Adrenal gland (tissue), 5 donors: Measurements from ENCODE around the gene SEPTIN8.

ENCODE experiments used
- CTCF ChIP-seq, 6 experiments: fragments of 450-650 bp in 4 of 6; fragments of 200-600 bp in 2 of 6; sonication (generic) in 1 of 6; IDR thresholded peaks; 1 replicate in 5 of 6; 2 replicates in 1 of 6; pipeline versions ENCODE4 v1.5.1 to v1.8.0; 2016 to 2021; ENCODE audit warnings: antibody characterized with exemption in 6 of 6, mild to moderate bottlenecking in 2 of 6, moderate library complexity in 1 of 6
- POLR2A ChIP-seq, 2 donors: fragments of 450-650 bp; IDR thresholded peaks; one replicate each; pipeline ENCODE4 v1.6.1; 2017; ENCODE audit warnings: antibody characterized with exemption in 2 of 2, mild to moderate bottlenecking in 2 of 2, moderate library complexity in 1 of 2
- donor health status: DM: no; HTN: no; CAD: no.

- TF ChIP-seq CTCF (IDR thresholded peaks at IDR 0.05) (no peak), POLR2A (IDR thresholded peaks at IDR 0.05) (no peak)
These were observed 8.6 kb downstream of the SEPTIN8 start for GRCh38 chr5:132768485-132768868.
